Upper lobe of left lung (tissue), 4 donors: ENCODE data around the gene HEATR9.
A peak's percentile ranks its signal among the peaks of the same experiment; 100 is the strongest.

Experiments used
- EP300 ChIP-seq, 4 donors: sonication (generic); formaldehyde crosslinking; IDR thresholded peaks; one replicate each; pipeline ENCODE4 v1.5.1; 2017; ENCODE audit warnings: antibody characterized with exemption in 4 of 4, control low read depth in 2 of 4
- POLR2A ChIP-seq, 4 donors: fragments of 450-650 bp; IDR thresholded peaks; one replicate each; pipeline ENCODE4 v1.5.1; 2016 to 2017; ENCODE audit warnings: antibody characterized with exemption in 4 of 4, mild to moderate bottlenecking in 2 of 4
- POLR2AphosphoS5 ChIP-seq, 2 donors: sonication (generic); formaldehyde crosslinking; IDR thresholded peaks; one replicate each; pipeline ENCODE4 v1.5.1; 2017; ENCODE audit warnings: antibody characterized with exemption in 2 of 2
- TF ChIP-seq, protein P1 (sequence below), 6 experiments: fragments of 450-650 bp in 4 of 6; fragments of 200-600 bp in 2 of 6; sonication (generic) in 2 of 6; IDR thresholded peaks; one replicate each; pipeline ENCODE4 v1.5.1; 2016 to 2019; ENCODE audit warnings: antibody characterized with exemption in 6 of 6

- TF ChIP-seq, protein P1, sequence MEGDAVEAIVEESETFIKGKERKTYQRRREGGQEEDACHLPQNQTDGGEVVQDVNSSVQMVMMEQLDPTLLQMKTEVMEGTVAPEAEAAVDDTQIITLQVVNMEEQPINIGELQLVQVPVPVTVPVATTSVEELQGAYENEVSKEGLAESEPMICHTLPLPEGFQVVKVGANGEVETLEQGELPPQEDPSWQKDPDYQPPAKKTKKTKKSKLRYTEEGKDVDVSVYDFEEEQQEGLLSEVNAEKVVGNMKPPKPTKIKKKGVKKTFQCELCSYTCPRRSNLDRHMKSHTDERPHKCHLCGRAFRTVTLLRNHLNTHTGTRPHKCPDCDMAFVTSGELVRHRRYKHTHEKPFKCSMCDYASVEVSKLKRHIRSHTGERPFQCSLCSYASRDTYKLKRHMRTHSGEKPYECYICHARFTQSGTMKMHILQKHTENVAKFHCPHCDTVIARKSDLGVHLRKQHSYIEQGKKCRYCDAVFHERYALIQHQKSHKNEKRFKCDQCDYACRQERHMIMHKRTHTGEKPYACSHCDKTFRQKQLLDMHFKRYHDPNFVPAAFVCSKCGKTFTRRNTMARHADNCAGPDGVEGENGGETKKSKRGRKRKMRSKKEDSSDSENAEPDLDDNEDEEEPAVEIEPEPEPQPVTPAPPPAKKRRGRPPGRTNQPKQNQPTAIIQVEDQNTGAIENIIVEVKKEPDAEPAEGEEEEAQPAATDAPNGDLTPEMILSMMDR (IDR thresholded peaks at IDR 0.05), result peak; percentile 50 to 65 (median 58)
- no peak for TF ChIP-seq POLR2A (IDR thresholded peaks at IDR 0.05)
- no peak for TF ChIP-seq EP300 (IDR thresholded peaks at IDR 0.05)
- TF ChIP-seq POLR2AphosphoS5 (IDR thresholded peaks at IDR 0.05), result no peak
Observed at GRCh38 chr17:35849469-35850348, 19.0 kb downstream of the HEATR9 start.
